Mesendoderm (in vitro differentiated cells): ENCODE results near the gene RAB11FIP3.

Experiments used
- DNase-seq: peaks from one replicate; pipeline ENCODE4 v3.0.0; 2013
- H2AK5ac ChIP-seq: 2 replicates; pipeline ENCODE4 v1.6.1; 2013; ENCODE audit warnings: low read length, inconsistent platforms
- H2BK120ac ChIP-seq: 2 replicates; pipeline ENCODE4 v1.6.1; 2013; ENCODE audit warnings: low read depth, mild to moderate bottlenecking, low read length, moderate library complexity, mixed read lengths
- H2BK15ac ChIP-seq: replicated peaks from 2 replicates; pipeline ENCODE4 v1.6.1; 2013; ENCODE audit warnings: low read depth, mild to moderate bottlenecking, moderate library complexity
- H2BK5ac ChIP-seq: 2 replicates; pipeline ENCODE4 v1.6.1; 2013; ENCODE audit warnings: low read length, inconsistent platforms
- H3K18ac ChIP-seq: 2 replicates; pipeline ENCODE4 v1.6.1; 2013; ENCODE audit warnings: mild to moderate bottlenecking, low read length, mixed read lengths
- H3K23ac ChIP-seq: one replicate; pipeline ENCODE4 v1.6.1; 2013; ENCODE audit warnings: low read length
- H3K27ac ChIP-seq: 2 replicates; pipeline ENCODE4 v1.5.1; 2013; ENCODE audit warnings: low read depth, mild to moderate bottlenecking, inconsistent platforms, low read length, moderate library complexity
- H3K27me3 ChIP-seq: 2 replicates; pipeline ENCODE4 v1.6.1; 2013; ENCODE audit warnings: low read length, control low read depth, mild to moderate bottlenecking, inconsistent platforms; ENCODE audit not compliant: insufficient read depth, poor library complexity
- H3K36me3 ChIP-seq: 2 replicates; pipeline ENCODE4 v1.6.1; 2013; ENCODE audit warnings: low read length, inconsistent platforms; ENCODE audit not compliant: control insufficient read depth, insufficient read depth
- H3K4ac ChIP-seq: one replicate; pipeline ENCODE4 v1.6.1; 2013; ENCODE audit warnings: low read depth, mild to moderate bottlenecking, low read length, moderate library complexity
- H3K4me1 ChIP-seq: 2 replicates; pipeline ENCODE4 v1.6.1; 2013; ENCODE audit warnings: low read depth, low read length, inconsistent platforms; ENCODE audit not compliant: control insufficient read depth
- H3K4me2 ChIP-seq: 2 replicates; pipeline ENCODE4 v1.6.1; 2013; ENCODE audit warnings: low read length
- H3K4me3 ChIP-seq: 2 replicates; pipeline ENCODE4 v1.5.1; 2013; ENCODE audit warnings: mild to moderate bottlenecking, low read length
- H3K56ac ChIP-seq: one replicate; pipeline ENCODE4 v1.6.1; 2013; ENCODE audit warnings: low read length
- H3K79me1 ChIP-seq: 2 replicates; pipeline ENCODE4 v1.6.1; 2013; ENCODE audit warnings: low read length, inconsistent platforms
- H3K79me2 ChIP-seq: 2 replicates; pipeline ENCODE4 v1.6.1; 2013; ENCODE audit warnings: mild to moderate bottlenecking, low read length; ENCODE audit not compliant: control insufficient read depth, insufficient read depth
- H3K9ac ChIP-seq: 2 replicates; pipeline ENCODE4 v1.6.1; 2013; ENCODE audit warnings: low read length, inconsistent platforms
- H4K5ac ChIP-seq: one replicate; pipeline ENCODE4 v1.6.1; 2013; ENCODE audit warnings: low read length
- H4K8ac ChIP-seq: one replicate; pipeline ENCODE4 v1.6.1; 2013; ENCODE audit warnings: low read depth, mild to moderate bottlenecking, control low read depth, low read length, moderate library complexity
- WGBS: extraction: QIAGEN DNeasy Blood & Tissue Kit; methylation state at CpG from one replicate; pipeline ENCODE4 v1.1.7; 2013; ENCODE audit warnings: low lambda C conversion rate, missing lambda C conversion rate; ENCODE audit not compliant: insufficient coverage; ENCODE audit errors: extremely low coverage; 5-methylcytosine and 5-hydroxymethylcytosine counted together

Gene RAB11FIP3

DNA sequence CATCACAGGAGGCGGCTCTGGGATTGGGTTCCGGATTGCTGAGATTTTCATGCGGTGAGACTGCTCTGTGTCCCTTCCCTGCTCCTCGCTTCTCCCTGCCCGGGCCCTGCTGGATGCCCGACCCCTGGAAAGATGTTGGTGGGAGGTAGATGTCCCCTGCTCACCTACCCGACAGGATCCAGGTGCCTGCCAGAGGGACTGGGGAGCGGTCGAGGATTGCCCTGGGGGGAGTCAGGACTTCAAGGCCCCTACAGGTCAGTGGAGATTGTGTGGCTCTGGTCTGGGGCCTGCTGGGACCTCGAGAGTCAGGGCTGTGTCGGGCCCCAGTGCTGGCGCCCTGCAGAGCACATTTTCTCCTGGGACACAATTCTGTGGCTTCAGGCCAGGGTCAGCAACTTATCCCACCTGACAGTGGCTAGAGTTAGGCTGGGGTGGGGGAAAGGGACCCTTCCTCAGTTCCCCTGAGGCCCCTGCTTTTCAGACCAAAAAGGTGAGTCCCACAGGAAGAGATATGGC is 20.4 kb upstream of the RAB11FIP3 start:
- no peaks in the 10 kb centered on the region for H3K27me3 ChIP-seq
- H3K18ac ChIP-seq: no peak overlapping the region
- H3K4me3 ChIP-seq: no peak overlapping the region
- no CpG with 5 or more reads among the region's 12 CpGs for WGBS
- H2BK5ac ChIP-seq: no peak overlapping the region
- H3K27ac ChIP-seq: no peak overlapping the region
- no peak overlapping the region for H3K4me2 ChIP-seq
- no peak overlapping the region for H4K5ac ChIP-seq
- no peak overlapping the region for H3K56ac ChIP-seq
- no peak overlapping the region for H4K8ac ChIP-seq
- H3K23ac ChIP-seq: no peak overlapping the region
- DNase-seq: no peak
- peaks cover under 1% of the 10 kb centered on the region for H3K79me1 ChIP-seq
- H2AK5ac ChIP-seq: no peak overlapping the region
- H3K4me1 ChIP-seq: no peaks in the 10 kb centered on the region
- no peak overlapping the region for H3K9ac ChIP-seq
- H2BK15ac ChIP-seq: no peak overlapping the region
- H2BK120ac ChIP-seq: no peak overlapping the region
- H3K79me2 ChIP-seq: no peaks in the 10 kb centered on the region
- no peak overlapping the region for H3K4ac ChIP-seq
- peaks cover 3% of the 10 kb centered on the region for H3K36me3 ChIP-seq

DNA sequence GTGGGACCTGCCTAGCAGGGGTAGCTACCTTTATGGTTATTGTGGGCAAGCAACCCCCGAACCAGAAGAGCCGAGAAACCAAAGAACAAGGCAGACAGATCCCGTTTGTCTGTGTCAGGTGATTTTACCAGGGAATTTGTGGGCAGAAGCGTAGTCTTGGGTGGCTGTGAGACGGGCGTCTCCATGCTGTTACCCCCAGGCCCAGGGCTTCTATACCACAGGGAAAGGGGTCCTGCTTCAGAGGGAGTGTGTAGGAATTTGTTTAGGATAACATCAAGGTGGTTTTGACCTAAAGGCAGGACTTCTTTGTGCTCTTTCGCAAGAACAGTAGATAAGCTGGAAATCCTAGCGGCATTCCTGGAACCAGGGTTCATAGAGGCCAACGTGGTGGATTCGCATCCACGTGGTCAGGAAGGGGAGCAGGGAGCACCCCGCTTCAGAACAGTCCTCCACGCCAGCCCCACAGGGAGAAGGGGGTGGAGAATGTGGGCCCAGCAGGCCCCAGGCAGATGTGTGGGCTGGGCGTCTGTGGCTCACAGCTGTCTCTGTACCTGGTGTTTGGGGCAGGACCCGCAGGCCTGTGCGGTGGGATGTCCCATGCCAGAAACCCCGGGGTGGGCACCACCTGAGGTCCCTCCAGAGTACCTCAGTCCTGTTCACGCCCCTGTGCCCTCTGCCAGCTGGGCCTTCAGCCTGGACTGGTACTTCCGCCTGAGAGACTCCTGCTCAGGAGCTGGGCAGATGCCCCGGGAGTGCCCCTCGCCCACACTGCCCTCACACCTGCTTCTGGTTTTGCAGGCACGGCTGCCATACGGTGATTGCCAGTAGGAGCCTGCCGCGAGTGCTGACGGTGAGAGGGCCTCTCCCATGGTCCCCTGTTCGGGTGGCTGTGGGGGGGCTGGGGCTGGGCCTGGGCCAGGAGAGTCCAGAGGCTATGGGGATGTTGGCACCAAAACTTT is 19.6 kb upstream of the RAB11FIP3 start:
- Histone ChIP-seq H2BK120ac (no peak overlapping the region), H3K4me1 (no peaks in the 10 kb centered on the region), H3K56ac (no peak overlapping the region), H3K27ac (no peak overlapping the region), H3K27me3 (no peaks in the 10 kb centered on the region), H3K4me3 (no peak overlapping the region), H2BK5ac (no peak overlapping the region), H4K5ac (no peak overlapping the region), H4K8ac (no peak overlapping the region), H3K79me1 (no peaks in the 10 kb centered on the region), H3K18ac (no peak overlapping the region), H3K36me3 (no peaks in the 10 kb centered on the region), H3K23ac (no peak overlapping the region), H3K4me2 (no peak overlapping the region), H3K9ac (no peak overlapping the region), H3K4ac (no peak overlapping the region), H3K79me2 (no peaks in the 10 kb centered on the region), H2BK15ac (no peak overlapping the region), H2AK5ac (no peak overlapping the region)
- DNase-seq: no peak
- no CpG with 5 or more reads among the region's 27 CpGs for WGBS

DNA sequence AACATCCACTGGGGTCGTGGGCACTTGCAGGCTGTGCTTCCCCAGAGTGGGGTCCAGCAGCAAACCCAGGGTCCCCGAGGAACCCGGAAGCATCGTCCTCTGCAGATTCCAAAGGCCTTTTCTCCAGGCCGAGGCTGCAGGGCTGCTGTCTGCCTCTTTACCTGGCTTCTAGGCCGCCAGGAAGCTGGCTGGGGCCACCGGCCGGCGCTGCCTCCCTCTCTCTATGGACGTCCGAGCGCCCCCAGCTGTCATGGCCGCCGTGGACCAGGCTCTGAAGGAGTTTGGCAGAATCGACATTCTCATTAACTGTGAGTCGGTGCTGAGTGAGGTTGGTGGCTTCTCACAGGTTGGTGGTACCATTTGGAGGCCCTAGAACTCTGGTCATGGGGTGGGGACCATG is 18.2 kb upstream of the RAB11FIP3 start:
- no CpG with 5 or more reads among the region's 16 CpGs for WGBS
- H2BK120ac ChIP-seq: no peak overlapping the region
- DNase-seq: no peak

DNA sequence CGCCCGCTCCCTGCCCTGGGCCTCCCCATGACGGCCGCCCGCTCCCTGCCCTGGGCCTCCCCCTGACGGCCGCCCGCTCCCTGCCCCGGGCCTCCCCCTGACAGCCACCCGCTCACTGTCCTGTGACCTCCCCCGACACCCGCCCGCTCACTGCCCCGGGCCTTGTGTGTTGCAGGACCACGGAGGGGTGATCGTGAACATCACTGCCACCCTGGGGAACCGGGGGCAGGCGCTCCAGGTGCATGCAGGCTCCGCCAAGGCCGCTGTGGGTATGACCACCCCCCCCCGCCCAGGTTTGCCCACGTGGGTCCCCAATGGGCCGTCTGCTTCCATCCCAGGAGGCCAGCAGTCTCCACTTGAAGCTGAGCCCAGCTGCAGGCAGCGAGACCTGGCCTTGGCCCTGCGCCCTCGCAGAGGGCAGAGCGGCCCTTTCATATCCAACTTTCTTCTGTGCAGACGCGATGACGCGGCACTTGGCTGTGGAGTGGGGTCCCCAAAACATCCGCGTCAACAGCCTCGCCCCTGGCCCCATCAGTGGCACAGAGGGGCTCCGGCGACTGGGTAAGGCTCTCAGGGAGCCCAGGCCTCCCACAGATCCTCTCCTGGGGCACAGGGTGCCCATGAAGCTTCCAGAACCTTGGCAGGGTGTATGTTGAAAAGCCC is 14.8 kb upstream of the RAB11FIP3 start:
- H4K5ac ChIP-seq: no peak overlapping the region
- H3K56ac ChIP-seq: no peak overlapping the region
- no peak overlapping the region for H3K23ac ChIP-seq
- H2BK120ac ChIP-seq: no peak overlapping the region
- WGBS: no CpG with 5 or more reads among the region's 36 CpGs
- H3K9ac ChIP-seq: no peak overlapping the region
- no peak overlapping the region for H3K4ac ChIP-seq
- H3K27ac ChIP-seq: no peak overlapping the region
- no peak overlapping the region for H3K4me3 ChIP-seq
- no peaks in the 10 kb centered on the region for H3K79me2 ChIP-seq
- H3K18ac ChIP-seq: no peak overlapping the region
- no peak for DNase-seq
- H3K36me3 ChIP-seq: no peaks in the 10 kb centered on the region
- H3K4me2 ChIP-seq: no peak overlapping the region
- H2BK5ac ChIP-seq: no peak overlapping the region
- H3K4me1 ChIP-seq: no peaks in the 10 kb centered on the region
- no peak overlapping the region for H2AK5ac ChIP-seq
- H3K79me1 ChIP-seq: no peaks in the 10 kb centered on the region
- no peaks in the 10 kb centered on the region for H3K27me3 ChIP-seq
- H4K8ac ChIP-seq: no peak overlapping the region
- H2BK15ac ChIP-seq: no peak overlapping the region

More for the DNA sequence above, 18.2 kb upstream of the RAB11FIP3 start:
- Histone ChIP-seq H3K4me2 (no peak overlapping the region), H2AK5ac (no peak overlapping the region), H3K27me3 (no peaks in the 10 kb centered on the region), H3K23ac (no peak overlapping the region), H3K36me3 (no peaks in the 10 kb centered on the region), H3K4ac (no peak overlapping the region), H2BK5ac (no peak overlapping the region), H3K4me3 (no peak overlapping the region), H2BK15ac (no peak overlapping the region), H3K79me1 (no peaks in the 10 kb centered on the region), H4K8ac (no peak overlapping the region), H4K5ac (no peak overlapping the region), H3K27ac (no peak overlapping the region), H3K18ac (no peak overlapping the region), H3K56ac (no peak overlapping the region), H3K9ac (no peak overlapping the region), H3K4me1 (no peaks in the 10 kb centered on the region), H3K79me2 (no peaks in the 10 kb centered on the region)

DNA sequence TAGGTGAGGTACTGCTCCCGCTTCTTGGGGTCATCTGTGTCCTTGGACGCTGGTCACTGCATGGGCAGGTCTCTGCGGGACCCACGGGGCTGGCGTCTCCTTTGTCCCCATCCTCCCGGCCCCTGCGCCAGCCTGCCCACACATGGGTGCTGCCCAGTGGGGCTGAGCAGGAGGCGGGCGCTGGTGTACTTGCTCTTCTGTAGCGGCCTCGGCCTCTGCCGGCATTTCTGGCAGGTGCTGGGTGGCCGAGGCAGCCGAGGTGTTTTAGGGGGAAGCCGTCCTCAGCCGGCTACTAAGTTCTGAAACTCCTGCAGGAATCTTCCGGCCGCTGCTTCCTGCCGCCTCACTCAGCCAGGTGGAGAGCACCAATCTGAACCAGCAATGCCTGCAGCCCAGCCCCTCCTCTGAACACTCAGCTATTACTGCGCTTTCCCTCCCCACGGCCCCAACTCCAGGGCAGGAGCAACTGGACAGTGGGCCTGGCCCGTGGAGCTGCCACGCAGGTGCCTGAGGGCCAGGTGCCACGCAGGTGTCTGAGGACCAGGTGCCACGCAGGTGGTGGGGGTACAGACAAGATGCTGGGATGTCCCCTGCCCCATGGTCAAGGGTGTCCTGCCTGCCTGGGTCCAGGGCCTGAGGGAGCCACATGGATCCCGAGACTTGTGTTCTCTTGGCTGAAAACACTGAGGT is 13.7 kb upstream of the RAB11FIP3 start:
- Histone ChIP-seq H3K27me3 (no peaks in the 10 kb centered on the region), H3K4me1 (no peaks in the 10 kb centered on the region), H3K18ac (no peak overlapping the region), H3K4ac (no peak overlapping the region), H3K23ac (no peak overlapping the region), H4K8ac (no peak overlapping the region), H2AK5ac (no peak overlapping the region), H3K79me2 (no peaks in the 10 kb centered on the region), H4K5ac (no peak overlapping the region), H3K56ac (no peak overlapping the region), H3K27ac (no peak overlapping the region), H3K4me2 (no peak overlapping the region), H3K9ac (no peak overlapping the region), H3K36me3 (no peaks in the 10 kb centered on the region), H2BK120ac (no peak overlapping the region), H3K4me3 (no peak overlapping the region), H2BK15ac (no peak overlapping the region), H2BK5ac (no peak overlapping the region), H3K79me1 (no peaks in the 10 kb centered on the region)
- DNase-seq: no peak
- WGBS: no CpG with 5 or more reads among the region's 26 CpGs
